ENCODE measurements around the gene FOCAD.

- TF ChIP-seq CTCF (conservative IDR thresholded peaks at IDR 0.05; ENCODE audit: low read length) (no peak), EZH2phosphoT487 (IDR thresholded peaks at IDR 0.05; ENCODE audit: borderline replicate concordance, low read depth, low read length) (no peak)
Measured at GRCh38 chr9:20788526-20789451, 104.7 kb downstream of the FOCAD start.
